Activated CD4-positive, alpha-beta T cell treated with anti-CD3 and anti-CD28 coated beads for 36 hours (primary cell): ENCODE results near the gene ASTN2. TPM values are rescaled to one million over a fixed set of nuclear protein-coding genes. Genes with fewer than 3 reads are reported as not detected.

Experiments used
- ATAC-seq: fragments of 200-7000 bp; cut with Tn5 transposase; one replicate; pipeline ENCODE4 v1.10.0; 2021; ENCODE audit warnings: mild to moderate bottlenecking, moderate library complexity
- CTCF ChIA-PET: fragments of 350-600 bp; sonication (Branson Sonifier 250); formaldehyde crosslinking; loops from one replicate; lab custom pipeline; 2021; ENCODE audit warnings: antibody characterized with exemption; lab: Charles Lee
- POLR2A ChIA-PET: fragments of 350-600 bp; sonication (Branson Sonifier 250); formaldehyde crosslinking; loops from one replicate; lab custom pipeline; 2021; ENCODE audit warnings: antibody characterized with exemption, inconsistent platforms; lab: Charles Lee
- DNase-seq: peaks from one replicate; pipeline ENCODE4 v3.0.0-alpha.2; 2020
- H3K27ac Mint-ChIP-seq: one replicate; pipeline ENCODE4 v1.8.0; 2021; ENCODE audit warnings: mixed read lengths
- H3K27me3 Mint-ChIP-seq: one replicate; pipeline ENCODE4 v1.8.0; 2021; ENCODE audit warnings: mixed read lengths
- H3K36me3 Mint-ChIP-seq: one replicate; pipeline ENCODE4 v1.8.0; 2021; ENCODE audit warnings: low read depth, mixed read lengths
- H3K4me1 Mint-ChIP-seq: one replicate; pipeline ENCODE4 v1.8.0; 2021; ENCODE audit warnings: mixed read lengths
- H3K4me3 Mint-ChIP-seq: one replicate; pipeline ENCODE4 v1.8.0; 2021; ENCODE audit warnings: mild to moderate bottlenecking, moderate library complexity, mixed read lengths
- H3K9me3 Mint-ChIP-seq: one replicate; pipeline ENCODE4 v1.8.0; 2021; ENCODE audit warnings: low read depth, mixed read lengths
- intact Hi-C, 2 experiments: fragments of 100-400 bp; cut with DNase I in 1 of 2; cut with micrococcal nuclease in 1 of 2; formaldehyde crosslinking; loops; one replicate each; pipeline versions ENCODE4 v1.14.2 to v1.15.1; 2022 to 2024; cut with DNase I, micrococcal nuclease
- total RNA-seq, 2 experiments: library from RNA; stranded (reverse); gene quantifications; one replicate each; pipeline ENCODE4 v1.2.3, GENCODE V29; 2021

ASTN2 gene
- total RNA-seq, 2 experiments from 2014 or later: 3.0 to 4.2 TPM

- H3K36me3 Mint-ChIP-seq: no peaks in the 10 kb centered on the region
- intact Hi-C loops: no loop called here
- H3K4me1 Mint-ChIP-seq: no peaks in the 10 kb centered on the region
- CTCF ChIA-PET: no interaction called here
- ATAC-seq: no peak
- POLR2A ChIA-PET: no interaction called here
- no peak for DNase-seq
- H3K4me3 Mint-ChIP-seq: no peak overlapping the region
- H3K27me3 Mint-ChIP-seq: no peaks in the 10 kb centered on the region
- no peaks in the 10 kb centered on the region for H3K9me3 Mint-ChIP-seq
- no peak overlapping the region for H3K27ac Mint-ChIP-seq
Measured at GRCh38 chr9:117014061-117014460, 400.8 kb downstream of the ASTN2 start.

GRCh38 chr9:117013440-117013995 lies 401.3 kb downstream of the ASTN2 start:
- DNase-seq (no peak), ATAC-seq (no peak)
- no peaks in the 10 kb centered on the region for H3K36me3 Mint-ChIP-seq
- intact Hi-C loops: no loop called here
- no peaks in the 10 kb centered on the region for H3K27me3 Mint-ChIP-seq
- H3K9me3 Mint-ChIP-seq: no peaks in the 10 kb centered on the region
- CTCF ChIA-PET: no interaction called here
- H3K4me1 Mint-ChIP-seq: no peaks in the 10 kb centered on the region
- no peak overlapping the region for H3K27ac Mint-ChIP-seq
- no peak overlapping the region for H3K4me3 Mint-ChIP-seq
- POLR2A ChIA-PET: no interaction called here

- ChIA-PET POLR2A (no interaction called here), CTCF (no interaction called here)
- Mint-ChIP-seq H3K27me3 (peaks cover 2% of the 10 kb centered on the region), H3K36me3 (no peaks in the 10 kb centered on the region), H3K27ac (no peak overlapping the region), H3K4me3 (no peak overlapping the region), H3K4me1 (no peaks in the 10 kb centered on the region), H3K9me3 (no peaks in the 10 kb centered on the region)
- ATAC-seq (no peak), DNase-seq (no peak)
- intact Hi-C loops: no loop called here
Measured at GRCh38 chr9:117010061-117010460, 404.8 kb downstream of the ASTN2 start.

GRCh38 chr9:117008876-117009275 lies 406.0 kb downstream of the ASTN2 start:
- intact Hi-C loops: no loop called here
- Mint-ChIP-seq H3K36me3 (no peaks in the 10 kb centered on the region), H3K27me3 (peaks cover 2% of the 10 kb centered on the region), H3K4me1 (no peaks in the 10 kb centered on the region), H3K9me3 (no peaks in the 10 kb centered on the region), H3K4me3 (no peak overlapping the region), H3K27ac (no peak overlapping the region)
- no peak for ATAC-seq
- DNase-seq: no peak
- CTCF ChIA-PET: interaction anchor here (1.0 kb wide), 1 partner anchor 14 kb away, joined by 3 read pairs; no protein-coding TSS in a partner anchor
- POLR2A ChIA-PET: interaction anchor here (1.0 kb wide), 1 partner anchor 21 kb away, joined by 3 read pairs; no protein-coding TSS in a partner anchor

- ATAC-seq: no peak
- Mint-ChIP-seq H3K9me3 (no peaks in the 10 kb centered on the region), H3K4me1 (no peaks in the 10 kb centered on the region), H3K27me3 (peaks cover 2% of the 10 kb centered on the region), H3K27ac (no peak overlapping the region), H3K4me3 (no peak overlapping the region), H3K36me3 (no peaks in the 10 kb centered on the region)
- ChIA-PET CTCF (interaction anchor here (0.7 to 1.0 kb wide), 2 partner anchors 14 to 564 kb away, joined by 3 to 4 read pairs; no protein-coding TSS in a partner anchor), POLR2A (interaction anchor here (1.0 kb wide), 1 partner anchor 20 kb away, joined by 3 read pairs; no protein-coding TSS in a partner anchor)
- intact Hi-C loops: no loop called here
- no peak for DNase-seq
Measured at GRCh38 chr9:117008461-117008860, 406.4 kb downstream of the ASTN2 start.

- CTCF ChIA-PET: no interaction called here
- ATAC-seq: no peak
- H3K27ac Mint-ChIP-seq: no peak overlapping the region
- H3K4me1 Mint-ChIP-seq: no peaks in the 10 kb centered on the region
- POLR2A ChIA-PET: no interaction called here
- no peaks in the 10 kb centered on the region for H3K9me3 Mint-ChIP-seq
- intact Hi-C loops: no loop called here
- H3K27me3 Mint-ChIP-seq: peaks cover 2% of the 10 kb centered on the region
- no peak overlapping the region for H3K4me3 Mint-ChIP-seq
- no peaks in the 10 kb centered on the region for H3K36me3 Mint-ChIP-seq
- no peak for DNase-seq
Measured at GRCh38 chr9:117002686-117003085, 412.2 kb downstream of the ASTN2 start.

GRCh38 chr9:117000834-117001233 lies 414.0 kb downstream of the ASTN2 start:
- no peak for DNase-seq
- no peaks in the 10 kb centered on the region for H3K36me3 Mint-ChIP-seq
- no peak overlapping the region for H3K4me3 Mint-ChIP-seq
- H3K9me3 Mint-ChIP-seq: no peaks in the 10 kb centered on the region
- CTCF ChIA-PET: no interaction called here
- intact Hi-C loops: no loop called here
- POLR2A ChIA-PET: no interaction called here
- no peaks in the 10 kb centered on the region for H3K27me3 Mint-ChIP-seq
- no peak overlapping the region for H3K27ac Mint-ChIP-seq
- no peak for ATAC-seq
- no peaks in the 10 kb centered on the region for H3K4me1 Mint-ChIP-seq

- DNase-seq (no peak), ATAC-seq (no peak)
- no peaks in the 10 kb centered on the region for H3K9me3 Mint-ChIP-seq
- intact Hi-C loops: no loop called here
- H3K4me3 Mint-ChIP-seq: no peak overlapping the region
- H3K27ac Mint-ChIP-seq: no peak overlapping the region
- no peaks in the 10 kb centered on the region for H3K27me3 Mint-ChIP-seq
- ChIA-PET CTCF (no interaction called here), POLR2A (no interaction called here)
- no peaks in the 10 kb centered on the region for H3K36me3 Mint-ChIP-seq
- no peaks in the 10 kb centered on the region for H3K4me1 Mint-ChIP-seq
Measured at GRCh38 chr9:117000196-117000723, 414.6 kb downstream of the ASTN2 start.

- ATAC-seq: no peak
- H3K36me3 Mint-ChIP-seq: no peaks in the 10 kb centered on the region
Measured at GRCh38 chr9:116998305-116998704, 416.6 kb downstream of the ASTN2 start.

GRCh38 chr9:116992865-116993264 lies 422.0 kb downstream of the ASTN2 start:
- intact Hi-C loops: no loop called here
- no peaks in the 10 kb centered on the region for H3K4me1 Mint-ChIP-seq
- CTCF ChIA-PET: no interaction called here
- no peak overlapping the region for H3K27ac Mint-ChIP-seq
- H3K9me3 Mint-ChIP-seq: no peaks in the 10 kb centered on the region
- no peaks in the 10 kb centered on the region for H3K36me3 Mint-ChIP-seq
- POLR2A ChIA-PET: no interaction called here
- no peak for ATAC-seq
- H3K4me3 Mint-ChIP-seq: no peak overlapping the region
- H3K27me3 Mint-ChIP-seq: peaks cover 2% of the 10 kb centered on the region
- DNase-seq: no peak

More at GRCh38 chr9:116998305-116998704, 416.6 kb downstream of the ASTN2 start:
- Mint-ChIP-seq H3K9me3 (no peaks in the 10 kb centered on the region), H3K4me3 (no peak overlapping the region), H3K4me1 (no peaks in the 10 kb centered on the region), H3K27me3 (no peaks in the 10 kb centered on the region), H3K27ac (no peak overlapping the region)
- DNase-seq: peak; percentile 4
- CTCF ChIA-PET: no interaction called here
- POLR2A ChIA-PET: no interaction called here
- intact Hi-C loops: no loop called here

- CTCF ChIA-PET: no interaction called here
Measured at GRCh38 chr9:116991051-116991450, 423.8 kb downstream of the ASTN2 start.

GRCh38 chr9:116990592-116990991 lies 424.3 kb downstream of the ASTN2 start:
- no peak overlapping the region for H3K27ac Mint-ChIP-seq
- DNase-seq: no peak
- intact Hi-C loops: no loop called here
- no peak for ATAC-seq
- ChIA-PET CTCF (no interaction called here), POLR2A (no interaction called here)
- H3K36me3 Mint-ChIP-seq: no peaks in the 10 kb centered on the region
- no peak overlapping the region for H3K4me3 Mint-ChIP-seq
- H3K9me3 Mint-ChIP-seq: no peaks in the 10 kb centered on the region
- no peaks in the 10 kb centered on the region for H3K4me1 Mint-ChIP-seq
- H3K27me3 Mint-ChIP-seq: peaks cover 2% of the 10 kb centered on the region

More at GRCh38 chr9:116991051-116991450, 423.8 kb downstream of the ASTN2 start:
- POLR2A ChIA-PET: no interaction called here
- H3K27me3 Mint-ChIP-seq: peaks cover 2% of the 10 kb centered on the region
- H3K4me1 Mint-ChIP-seq: no peaks in the 10 kb centered on the region
- H3K36me3 Mint-ChIP-seq: no peaks in the 10 kb centered on the region
- no peak for DNase-seq
- no peak overlapping the region for H3K27ac Mint-ChIP-seq
- ATAC-seq: no peak
- no peaks in the 10 kb centered on the region for H3K9me3 Mint-ChIP-seq
- no peak overlapping the region for H3K4me3 Mint-ChIP-seq
- intact Hi-C loops: no loop called here
